ENCODE data around the gene LEAP2.

DNA sequence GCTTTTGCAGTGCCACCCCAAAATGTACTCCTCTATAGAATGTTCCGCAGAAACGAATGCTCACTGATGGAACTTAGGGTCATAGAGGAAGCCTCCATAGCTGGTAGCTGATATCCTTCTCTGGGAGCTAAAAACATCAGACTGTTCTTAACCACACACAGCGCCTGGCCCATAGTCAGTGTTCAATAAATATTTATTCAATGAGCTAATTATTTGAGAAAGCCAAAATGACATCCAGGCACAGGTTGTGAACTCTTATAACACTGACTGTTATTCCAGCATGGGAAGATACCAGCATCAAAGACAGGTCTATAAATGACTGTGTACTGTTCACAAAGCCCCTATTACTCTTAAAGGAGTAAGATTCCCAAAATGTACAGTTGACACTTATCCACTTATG lies 20.1 kb upstream of the LEAP2 start:
- TF ChIP-seq, protein P1, sequence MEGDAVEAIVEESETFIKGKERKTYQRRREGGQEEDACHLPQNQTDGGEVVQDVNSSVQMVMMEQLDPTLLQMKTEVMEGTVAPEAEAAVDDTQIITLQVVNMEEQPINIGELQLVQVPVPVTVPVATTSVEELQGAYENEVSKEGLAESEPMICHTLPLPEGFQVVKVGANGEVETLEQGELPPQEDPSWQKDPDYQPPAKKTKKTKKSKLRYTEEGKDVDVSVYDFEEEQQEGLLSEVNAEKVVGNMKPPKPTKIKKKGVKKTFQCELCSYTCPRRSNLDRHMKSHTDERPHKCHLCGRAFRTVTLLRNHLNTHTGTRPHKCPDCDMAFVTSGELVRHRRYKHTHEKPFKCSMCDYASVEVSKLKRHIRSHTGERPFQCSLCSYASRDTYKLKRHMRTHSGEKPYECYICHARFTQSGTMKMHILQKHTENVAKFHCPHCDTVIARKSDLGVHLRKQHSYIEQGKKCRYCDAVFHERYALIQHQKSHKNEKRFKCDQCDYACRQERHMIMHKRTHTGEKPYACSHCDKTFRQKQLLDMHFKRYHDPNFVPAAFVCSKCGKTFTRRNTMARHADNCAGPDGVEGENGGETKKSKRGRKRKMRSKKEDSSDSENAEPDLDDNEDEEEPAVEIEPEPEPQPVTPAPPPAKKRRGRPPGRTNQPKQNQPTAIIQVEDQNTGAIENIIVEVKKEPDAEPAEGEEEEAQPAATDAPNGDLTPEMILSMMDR (IDR thresholded peaks at IDR 0.05) = no peak
- TF ChIP-seq EZH2phosphoT487 (IDR thresholded peaks at IDR 0.05) = no peak
- no peak for TF ChIP-seq EZH2 (IDR thresholded peaks at IDR 0.05)
